MM.1S (cell line): Measurements from ENCODE around the gene SNCA.

Experiments
- DNase-seq: peaks from one replicate; pipeline ENCODE4 v3.0.0-alpha.2; 2015
- H2AFZ ChIP-seq: fragments of 300-600 bp; sonication (generic); 2 replicates; pipeline ENCODE4 v1.6.0; 2016; ENCODE audit warnings: antibody characterized with exemption, low read length
- H3F3A ChIP-seq: fragments of 300-600 bp; sonication (generic); 2 replicates; pipeline ENCODE4 v1.6.1; 2016; ENCODE audit warnings: mild to moderate bottlenecking, antibody characterized with exemption, low read length, moderate library complexity, mixed read lengths; ENCODE audit not compliant: insufficient read depth
- H3K27ac ChIP-seq: fragments of 300-600 bp; sonication (generic); 2 replicates; pipeline ENCODE4 v1.5.1; 2016; ENCODE audit warnings: mild to moderate bottlenecking, low read length
- H3K27me3 ChIP-seq: fragments of 300-600 bp; sonication (generic); replicated peaks from 2 replicates; pipeline ENCODE4 v1.6.0; 2016; ENCODE audit warnings: low read length; ENCODE audit not compliant: insufficient read depth
- H3K36me3 ChIP-seq: fragments of 300-600 bp; sonication (generic); replicated peaks from 2 replicates; pipeline ENCODE4 v1.6.1; 2016; ENCODE audit warnings: mild to moderate bottlenecking, low read length, mixed read lengths; ENCODE audit not compliant: insufficient read depth
- H3K4me1 ChIP-seq: fragments of 300-600 bp; sonication (generic); 2 replicates; pipeline ENCODE4 v1.6.1; 2016; ENCODE audit warnings: low read length, mixed read lengths
- H3K4me2 ChIP-seq: fragments of 300-600 bp; sonication (generic); 2 replicates; pipeline ENCODE4 v1.6.0; 2016; ENCODE audit warnings: low read depth, low read length
- H3K4me3 ChIP-seq: fragments of 300-600 bp; sonication (generic); 2 replicates; pipeline ENCODE4 v1.5.1; 2016; ENCODE audit warnings: low read length, mixed read lengths
- H3K79me2 ChIP-seq: fragments of 300-600 bp; sonication (generic); 2 replicates; pipeline ENCODE4 v1.6.1; 2016; ENCODE audit warnings: mixed run types, low read length, mixed read lengths
- H3K9ac ChIP-seq: fragments of 300-600 bp; sonication (generic); 2 replicates; pipeline ENCODE4 v1.6.1; 2016; ENCODE audit warnings: low read length, mixed read lengths
- H3K9me2 ChIP-seq: fragments of 300-600 bp; sonication (generic); replicated peaks from 2 replicates; pipeline ENCODE4 v1.6.1; 2016; ENCODE audit warnings: mild to moderate bottlenecking, low read length, mixed read lengths; ENCODE audit not compliant: insufficient read depth
- H3K9me3 ChIP-seq: fragments of 300-600 bp; sonication (generic); replicated peaks from 2 replicates; pipeline ENCODE4 v1.6.1; 2016; ENCODE audit warnings: mild to moderate bottlenecking, low read length, mixed read lengths; ENCODE audit not compliant: insufficient read depth
- H4K20me1 ChIP-seq: fragments of 300-600 bp; sonication (generic); 2 replicates; pipeline ENCODE4 v1.6.1; 2016; ENCODE audit warnings: mild to moderate bottlenecking, low read length, moderate library complexity, mixed read lengths; ENCODE audit not compliant: insufficient read depth
- CTCF ChIP-seq: fragments of 300-600 bp; sonication (generic); IDR thresholded peaks from 2 replicates; pipeline ENCODE4 v1.5.1; 2016; ENCODE audit warnings: antibody characterized with exemption, low read length, mixed read lengths
- EZH2 ChIP-seq: fragments of 300-600 bp; sonication (generic); optimal IDR thresholded peaks from 2 replicates; pipeline ENCODE3; 2017; ENCODE audit warnings: low read depth, mild to moderate bottlenecking, antibody characterized with exemption, low read length, mixed read lengths
- EZH2phosphoT487 ChIP-seq: fragments of 300-600 bp; sonication (generic); IDR thresholded peaks from 2 replicates; pipeline ENCODE4 v1.6.1; 2018; ENCODE audit warnings: antibody characterized with exemption, low read length

SNCA gene

GRCh38 chr4:89684536-89684935 is 152.4 kb downstream of the SNCA start:
- H3K9me3 ChIP-seq, result no peaks in the 10 kb centered on the region
- TF ChIP-seq CTCF (no peak), EZH2phosphoT487 (no peak), EZH2 (no peak)
- H3K36me3 ChIP-seq, result no peaks in the 10 kb centered on the region
- no peak for DNase-seq
- H3K4me3 ChIP-seq, result no peak overlapping the region
- H4K20me1 ChIP-seq, result no peaks in the 10 kb centered on the region
- H3K4me1 ChIP-seq, result no peaks in the 10 kb centered on the region
- H3K4me2 ChIP-seq, result no peak overlapping the region
- H3K27me3 ChIP-seq, result no peaks in the 10 kb centered on the region
- no peaks in the 10 kb centered on the region for H3K79me2 ChIP-seq
- H3K9me2 ChIP-seq, result no peaks in the 10 kb centered on the region
- no peaks in the 10 kb centered on the region for H3F3A ChIP-seq
- H3K27ac ChIP-seq, result no peak overlapping the region
- H3K9ac ChIP-seq, result no peak overlapping the region
- no peak overlapping the region for H2AFZ ChIP-seq

- Histone ChIP-seq H3K79me2 (no peaks in the 10 kb centered on the region), H3K9ac (no peak overlapping the region), H3F3A (no peaks in the 10 kb centered on the region), H3K36me3 (no peaks in the 10 kb centered on the region), H3K4me2 (no peak overlapping the region), H4K20me1 (no peaks in the 10 kb centered on the region), H3K4me3 (no peak overlapping the region), H3K9me3 (no peaks in the 10 kb centered on the region), H3K27me3 (no peaks in the 10 kb centered on the region), H3K4me1 (no peaks in the 10 kb centered on the region), H2AFZ (no peak overlapping the region), H3K9me2 (no peaks in the 10 kb centered on the region), H3K27ac (no peak overlapping the region)
- TF ChIP-seq EZH2, result no peak
- TF ChIP-seq EZH2phosphoT487, result no peak
- TF ChIP-seq CTCF, result no peak
- DNase-seq, result no peak
Measured at GRCh38 chr4:89682808-89683207, 154.2 kb downstream of the SNCA start.

- Histone ChIP-seq H3K9me2 (no peaks in the 10 kb centered on the region), H3K27ac (no peak overlapping the region), H3K4me1 (no peaks in the 10 kb centered on the region), H3K9ac (no peak overlapping the region), H3K4me3 (no peak overlapping the region), H3K79me2 (no peaks in the 10 kb centered on the region), H3K36me3 (no peaks in the 10 kb centered on the region), H3K4me2 (0 out of 2 replicates have a peak overlapping the region, but pooled peaks have one; percentile 7), H2AFZ (no peak overlapping the region), H4K20me1 (no peaks in the 10 kb centered on the region), H3K27me3 (no peaks in the 10 kb centered on the region), H3K9me3 (no peaks in the 10 kb centered on the region), H3F3A (no peaks in the 10 kb centered on the region)
- DNase-seq, result no peak
- TF ChIP-seq EZH2 (no peak), CTCF (no peak), EZH2phosphoT487 (no peak)
Measured at GRCh38 chr4:89681671-89682070, 155.3 kb downstream of the SNCA start.
